OCI-LY7 (cell line): ENCODE results near the gene SLMAP. TPM values are rescaled to one million over a fixed set of nuclear protein-coding genes. Genes with fewer than 3 reads are reported as not detected.

Experiments used
- BruUV-seq: library from RNA; stranded (reverse); fragments of 400-500 nt; replicated peaks from 2 replicates; lab custom pipeline; 2021; lab: Mats Ljungman, UMichigan
- CTCF ChIA-PET: fragments of 300-600 bp; sonication (Branson Sonifier 250); formaldehyde crosslinking; loops from one replicate; lab custom pipeline; 2022; ENCODE audit warnings: antibody characterized with exemption; ENCODE audit not compliant: unreplicated experiment; lab: Charles Lee
- POLR2A ChIA-PET: fragments of 300-600 bp; sonication (Branson Sonifier 250); formaldehyde crosslinking; loops from one replicate; lab custom pipeline; 2022; ENCODE audit warnings: antibody characterized with exemption; lab: Charles Lee
- DNase-seq: peaks from one replicate; pipeline ENCODE4 v3.0.0-alpha.2; 2015; ENCODE audit warnings: low spot score
- H2AFZ ChIP-seq: fragments of 200-600 bp; sonication (generic), shearing (Covaris generic); 2 replicates; pipeline ENCODE4 v1.6.1; 2014; ENCODE audit warnings: mild to moderate bottlenecking, antibody characterized with exemption, low read length, moderate library complexity
- H3K27ac ChIP-seq: fragments of 200-600 bp; sonication (generic); 2 replicates; pipeline ENCODE4 v1.5.1; 2014; ENCODE audit warnings: mixed run types, low read depth, mild to moderate bottlenecking, moderate library complexity, low read length, inconsistent platforms; ENCODE audit not compliant: poor library complexity, severe bottlenecking
- H3K36me3 ChIP-seq: fragments of 200-600 bp; sonication (generic); 2 replicates; pipeline ENCODE4 v1.6.1; 2014; ENCODE audit warnings: mild to moderate bottlenecking, antibody characterized with exemption, low read length, moderate library complexity, mixed read lengths; ENCODE audit not compliant: insufficient read depth
- H3K4me1 ChIP-seq: fragments of 200-600 bp; sonication (generic); 2 replicates; pipeline ENCODE4 v1.5.1; 2014; ENCODE audit warnings: mild to moderate bottlenecking, low read length; ENCODE audit not compliant: insufficient read depth, poor library complexity, severe bottlenecking
- H3K4me2 ChIP-seq: fragments of 200-600 bp; sonication (generic); 2 replicates; pipeline ENCODE4 v1.6.1; 2014; ENCODE audit warnings: mild to moderate bottlenecking, low read length
- H3K4me3 ChIP-seq: fragments of 200-600 bp; sonication (generic); 2 replicates; pipeline ENCODE4 v1.5.1; 2014; ENCODE audit warnings: mild to moderate bottlenecking, low read depth, low read length; ENCODE audit not compliant: poor library complexity, severe bottlenecking
- H3K79me2 ChIP-seq: fragments of 200-600 bp; sonication (generic); 2 replicates; pipeline ENCODE4 v1.6.1; 2016; ENCODE audit warnings: low read depth, mild to moderate bottlenecking, low read length, moderate library complexity, mixed read lengths; ENCODE audit not compliant: insufficient read depth
- H3K9me2 ChIP-seq: fragments of 200-600 bp; sonication (generic); 2 replicates; pipeline ENCODE4 v1.6.1; 2016; ENCODE audit warnings: mild to moderate bottlenecking, low read length, mixed read lengths; ENCODE audit not compliant: insufficient read depth
- H3K9me3 ChIP-seq: fragments of 200-600 bp; sonication (generic); 2 replicates; pipeline ENCODE4 v1.6.1; 2014; ENCODE audit warnings: mild to moderate bottlenecking, mixed run types, low read length, mixed read lengths
- H4K20me1 ChIP-seq: fragments of 200-600 bp; sonication (generic); 2 replicates; pipeline ENCODE4 v1.6.1; 2014; ENCODE audit warnings: mild to moderate bottlenecking, antibody characterized with exemption, low read length, moderate library complexity, mixed read lengths; ENCODE audit not compliant: insufficient read depth
- EZH2phosphoT487 ChIP-seq: fragments of 200-600 bp; sonication (generic); IDR thresholded peaks from 2 replicates; pipeline ENCODE4 v1.6.1; 2018; ENCODE audit warnings: low read depth, borderline replicate concordance, mild to moderate bottlenecking, mixed run types, antibody characterized with exemption, low read length, moderate library complexity, mixed read lengths
- intact Hi-C: fragments of 100-400 bp; cut with micrococcal nuclease; formaldehyde crosslinking; loops from one replicate; pipeline ENCODE4 v1.10.0; 2022; ENCODE audit not compliant: unreplicated experiment
- total RNA-seq, 2 experiments: library from RNA; depleted of rRNA in 1 of 2; stranded (reverse); fragments of >200 nt in 1 of 2; shearing (Covaris generic) in 1 of 2; gene quantifications; 2 replicates each; pipeline ENCODE4 v1.2.3, GENCODE V29; 2014 to 2022
- TF ChIP-seq, protein P1 (sequence below): fragments of 200-600 bp; sonication (generic); conservative IDR thresholded peaks from 2 replicates; pipeline ENCODE4 v1.5.1; 2014; ENCODE audit warnings: mild to moderate bottlenecking, antibody characterized with exemption, low read length, moderate library complexity, mixed read lengths

Gene SLMAP
- total RNA-seq, 2 experiments from 2014 or later, result 41.6 to 68.4 TPM

DNA sequence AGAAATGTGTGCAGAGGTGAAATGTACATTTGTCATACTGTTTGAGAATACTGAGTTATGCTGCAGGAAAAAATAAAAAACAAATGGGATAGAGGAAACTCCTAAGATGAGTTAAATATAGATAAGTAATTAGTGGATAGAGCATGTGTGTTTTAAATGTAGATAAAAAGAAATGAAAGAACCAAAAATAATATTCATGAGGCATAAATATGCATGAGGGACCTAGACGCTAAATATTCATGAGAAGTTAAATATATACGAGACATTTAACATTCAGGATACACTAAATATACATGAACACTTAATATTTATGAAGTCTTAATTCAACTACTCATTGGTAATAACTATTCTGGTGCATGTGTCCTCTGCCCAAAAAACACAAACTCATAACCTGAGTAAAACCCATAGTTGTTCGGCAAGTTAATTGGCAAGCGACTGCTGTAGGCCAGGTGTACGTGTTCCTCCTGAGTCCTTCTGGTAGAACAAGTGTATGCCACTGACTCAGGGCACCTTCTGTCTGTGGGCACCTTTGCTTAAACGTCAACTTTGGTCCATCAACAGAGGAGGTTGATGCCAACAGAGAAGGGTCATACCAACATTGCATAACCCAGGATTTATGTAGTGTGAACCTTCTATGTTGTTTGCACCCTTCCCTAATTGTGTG lies 38.8 kb upstream of the SLMAP start:
- H3K4me3 ChIP-seq, result no peak overlapping the region
- H3K27ac ChIP-seq, result no peak overlapping the region
- H4K20me1 ChIP-seq, result no peaks in the 10 kb centered on the region
- no peak for TF ChIP-seq EZH2phosphoT487
- TF ChIP-seq, protein P1, sequence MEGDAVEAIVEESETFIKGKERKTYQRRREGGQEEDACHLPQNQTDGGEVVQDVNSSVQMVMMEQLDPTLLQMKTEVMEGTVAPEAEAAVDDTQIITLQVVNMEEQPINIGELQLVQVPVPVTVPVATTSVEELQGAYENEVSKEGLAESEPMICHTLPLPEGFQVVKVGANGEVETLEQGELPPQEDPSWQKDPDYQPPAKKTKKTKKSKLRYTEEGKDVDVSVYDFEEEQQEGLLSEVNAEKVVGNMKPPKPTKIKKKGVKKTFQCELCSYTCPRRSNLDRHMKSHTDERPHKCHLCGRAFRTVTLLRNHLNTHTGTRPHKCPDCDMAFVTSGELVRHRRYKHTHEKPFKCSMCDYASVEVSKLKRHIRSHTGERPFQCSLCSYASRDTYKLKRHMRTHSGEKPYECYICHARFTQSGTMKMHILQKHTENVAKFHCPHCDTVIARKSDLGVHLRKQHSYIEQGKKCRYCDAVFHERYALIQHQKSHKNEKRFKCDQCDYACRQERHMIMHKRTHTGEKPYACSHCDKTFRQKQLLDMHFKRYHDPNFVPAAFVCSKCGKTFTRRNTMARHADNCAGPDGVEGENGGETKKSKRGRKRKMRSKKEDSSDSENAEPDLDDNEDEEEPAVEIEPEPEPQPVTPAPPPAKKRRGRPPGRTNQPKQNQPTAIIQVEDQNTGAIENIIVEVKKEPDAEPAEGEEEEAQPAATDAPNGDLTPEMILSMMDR, result no peak
- BruUV-seq, result no TSS peak
- no peaks in the 10 kb centered on the region for H3K79me2 ChIP-seq
- H3K9me2 ChIP-seq, result no peaks in the 10 kb centered on the region
- H3K4me2 ChIP-seq, result no peak overlapping the region
- H3K9me3 ChIP-seq, result no peaks in the 10 kb centered on the region
- no peak overlapping the region for H2AFZ ChIP-seq
- no peaks in the 10 kb centered on the region for H3K4me1 ChIP-seq
- intact Hi-C loops, result no loop called here
- no peaks in the 10 kb centered on the region for H3K36me3 ChIP-seq
- ChIA-PET CTCF (no interaction called here), POLR2A (no interaction called here)
- no peak for DNase-seq

DNA sequence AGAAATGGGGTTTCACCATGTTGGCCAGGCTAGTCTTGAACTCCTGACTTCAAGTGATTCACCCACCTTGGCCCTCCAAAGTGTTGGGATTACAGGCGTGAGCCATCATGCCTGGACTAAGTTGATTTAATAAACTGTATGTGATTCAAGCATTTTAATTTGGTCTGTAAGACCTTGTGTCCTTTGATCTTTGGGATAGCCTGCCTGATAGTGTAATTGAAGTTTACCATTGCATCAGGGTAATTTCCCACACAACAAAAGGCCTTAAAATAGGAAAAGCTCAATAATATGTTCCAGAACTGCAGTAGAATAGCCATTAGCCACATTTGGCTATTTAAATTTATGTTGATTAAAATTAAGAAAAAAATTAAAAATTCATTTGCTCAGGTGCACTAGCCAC lies 38.0 kb upstream of the SLMAP start:
- no peaks in the 10 kb centered on the region for H3K9me3 ChIP-seq
- H3K4me3 ChIP-seq, result no peak overlapping the region
- H3K79me2 ChIP-seq, result no peaks in the 10 kb centered on the region
- POLR2A ChIA-PET, result interaction anchor here (0.7 kb wide), 1 partner anchor 39 kb away, joined by 3 read pairs; no protein-coding TSS in a partner anchor
- TF ChIP-seq EZH2phosphoT487, result no peak
- TF ChIP-seq, protein P1, result no peak
- no peaks in the 10 kb centered on the region for H3K9me2 ChIP-seq
- intact Hi-C loops, result no loop called here
- H2AFZ ChIP-seq, result no peak overlapping the region
- no peaks in the 10 kb centered on the region for H4K20me1 ChIP-seq
- H3K36me3 ChIP-seq, result no peaks in the 10 kb centered on the region
- no peak for DNase-seq
- H3K27ac ChIP-seq, result no peak overlapping the region
- no peaks in the 10 kb centered on the region for H3K4me1 ChIP-seq
- CTCF ChIA-PET, result no interaction called here
- H3K4me2 ChIP-seq, result no peak overlapping the region
- BruUV-seq, result no TSS peak

DNA sequence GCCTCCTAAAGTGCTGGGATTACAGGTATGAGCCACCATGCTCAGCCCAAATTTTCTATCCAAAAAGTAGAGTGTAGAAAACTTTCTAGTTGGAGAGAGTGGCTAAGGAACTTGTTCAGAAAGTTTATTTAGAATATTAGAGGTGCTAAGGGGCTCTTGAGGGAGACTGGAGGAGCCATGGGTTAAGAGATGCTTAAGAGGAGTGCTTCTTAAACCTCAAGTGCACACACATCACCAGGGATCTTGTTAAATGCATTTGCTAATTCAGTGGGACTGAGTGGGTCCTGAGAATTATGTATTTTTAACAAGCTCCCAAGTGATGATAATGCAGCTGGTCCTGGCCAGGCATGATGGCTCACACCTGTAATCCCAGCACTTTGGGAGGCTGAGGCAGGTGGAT lies 29.7 kb upstream of the SLMAP start:
- CTCF ChIA-PET, result no interaction called here
- no peak overlapping the region for H2AFZ ChIP-seq
- DNase-seq, result no peak
- H3K36me3 ChIP-seq, result no peaks in the 10 kb centered on the region
- intact Hi-C loops, result no loop called here
- no peaks in the 10 kb centered on the region for H3K9me3 ChIP-seq
- TF ChIP-seq, protein P1, result no peak
- no peak for TF ChIP-seq EZH2phosphoT487
- no TSS peak for BruUV-seq
- POLR2A ChIA-PET, result interaction anchor here (0.6 to 0.7 kb wide), 3 partner anchors 11 to 407 kb away, joined by 3 read pairs; no protein-coding TSS in a partner anchor
- no peaks in the 10 kb centered on the region for H3K79me2 ChIP-seq
- no peak overlapping the region for H3K4me3 ChIP-seq
- no peak overlapping the region for H3K27ac ChIP-seq
- no peaks in the 10 kb centered on the region for H3K4me1 ChIP-seq
- no peaks in the 10 kb centered on the region for H3K9me2 ChIP-seq
- no peaks in the 10 kb centered on the region for H4K20me1 ChIP-seq
- no peak overlapping the region for H3K4me2 ChIP-seq
